Duodenal mucosa (tissue), 2 donors: Measurements from ENCODE around the gene BLOC1S6.
"Not testable (repeated sequence)": the region's sequence is repeated elsewhere in the genome, so short reads cannot be mapped to it uniquely, and the experiment has no call there.

Experiments used
- H3K27ac ChIP-seq: one replicate; pipeline ENCODE4 v1.7.0; 2013; ENCODE audit warnings: low read depth, low read length
- H3K27me3 ChIP-seq, 2 donors: one replicate each; pipeline ENCODE4 v1.7.0; 2013; ENCODE audit warnings: low read length in 2 of 2, control low read depth in 1 of 2; ENCODE audit not compliant: insufficient read depth in 2 of 2, control insufficient read depth in 1 of 2
- H3K36me3 ChIP-seq, 2 donors: one replicate each; pipeline ENCODE4 v1.7.0; 2013; ENCODE audit warnings: low read length in 2 of 2, control low read depth in 1 of 2; ENCODE audit not compliant: insufficient read depth in 2 of 2, control insufficient read depth in 1 of 2
- H3K4me1 ChIP-seq, 2 donors: one replicate each; pipeline ENCODE4 v1.7.0; 2013; ENCODE audit warnings: low read length in 2 of 2, control low read depth in 1 of 2; ENCODE audit not compliant: insufficient read depth in 2 of 2, control insufficient read depth in 1 of 2
- H3K4me3 ChIP-seq, 2 donors: one replicate each; pipeline ENCODE4 v1.7.0; 2013; ENCODE audit warnings: low read length in 2 of 2, low read depth in 1 of 2
- H3K9ac ChIP-seq, 2 donors: one replicate each; pipeline ENCODE4 v1.7.0; 2013; ENCODE audit warnings: low read length in 2 of 2, low read depth in 1 of 2
- H3K9me3 ChIP-seq, 2 donors: one replicate each; pipeline ENCODE4 v1.7.0; 2013; ENCODE audit warnings: low read length in 2 of 2, control low read depth in 1 of 2; ENCODE audit not compliant: control insufficient read depth in 1 of 2

The BLOC1S6 gene

DNA sequence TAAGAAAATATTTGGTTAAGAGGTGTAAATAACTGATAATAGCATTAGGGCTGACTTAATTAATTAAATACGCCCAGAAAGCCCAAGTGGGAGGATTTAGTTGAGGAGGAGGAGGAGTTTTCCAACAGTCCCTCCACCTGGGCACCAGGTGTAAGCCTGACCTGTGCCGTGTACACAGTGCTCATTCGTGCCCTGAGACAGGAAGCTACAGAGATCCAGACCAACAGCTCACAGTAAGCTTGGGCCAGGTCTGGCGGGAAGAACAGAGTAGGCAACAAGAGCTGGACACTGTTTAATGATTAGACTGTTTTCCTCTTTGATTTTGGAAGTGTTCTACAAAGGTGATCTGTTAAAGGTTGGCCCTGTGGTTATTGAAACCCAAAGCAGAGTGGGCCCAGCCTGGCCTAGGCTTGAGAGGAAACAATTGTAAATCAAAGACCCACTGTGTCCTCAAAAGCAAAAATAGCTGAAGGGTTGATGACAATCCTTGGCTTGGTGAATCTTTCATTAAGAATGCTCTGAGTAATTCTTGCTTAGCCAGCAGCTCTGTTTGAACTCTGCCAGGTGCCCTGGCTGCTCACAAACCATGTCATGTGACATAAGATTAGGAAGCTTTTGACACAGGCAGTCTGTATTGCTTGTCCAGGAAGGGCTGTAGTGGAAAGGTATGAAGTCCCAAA is 61.5 kb downstream of the BLOC1S6 start:
- no peaks in the 10 kb centered on the region for H3K36me3 ChIP-seq
- H3K27ac ChIP-seq: no peak overlapping the region
- peaks cover 31 to 39% of the 10 kb centered on the region in 2 donors for H3K4me1 ChIP-seq
- no peak overlapping the region for H3K4me3 ChIP-seq
- H3K9ac ChIP-seq: peak overlapping the region in 1 of 2 donors; percentile 19
- H3K27me3 ChIP-seq: no peaks in the 10 kb centered on the region
- H3K9me3 ChIP-seq: no peaks in the 10 kb centered on the region

DNA sequence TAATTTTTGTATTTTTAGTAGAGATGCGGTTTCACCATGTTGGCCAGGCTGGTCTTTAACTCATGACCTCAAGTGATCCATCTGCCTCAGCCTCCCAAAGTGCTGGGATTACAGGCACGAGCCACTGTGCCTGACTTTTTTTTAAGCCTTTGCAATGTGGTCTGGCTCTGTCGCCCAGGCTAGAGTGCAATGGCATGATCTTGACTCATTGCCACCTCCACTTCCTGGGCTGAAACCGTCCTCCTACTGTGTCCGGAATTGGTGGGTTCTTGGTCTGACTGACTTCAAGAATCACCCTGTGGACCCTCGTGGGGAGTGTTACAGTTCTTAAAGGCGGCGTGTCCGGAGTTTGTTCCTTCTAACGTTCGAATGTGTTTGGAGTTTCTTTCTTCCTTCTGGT is 62.8 kb downstream of the BLOC1S6 start:
- not testable (repeated sequence) for H3K4me3 ChIP-seq, H3K9ac ChIP-seq, H3K9me3 ChIP-seq, H3K36me3 ChIP-seq, H3K27me3 ChIP-seq, H3K27ac ChIP-seq
- H3K4me1 ChIP-seq: peaks cover 29 to 32% of the 10 kb centered on the region in 2 donors

DNA sequence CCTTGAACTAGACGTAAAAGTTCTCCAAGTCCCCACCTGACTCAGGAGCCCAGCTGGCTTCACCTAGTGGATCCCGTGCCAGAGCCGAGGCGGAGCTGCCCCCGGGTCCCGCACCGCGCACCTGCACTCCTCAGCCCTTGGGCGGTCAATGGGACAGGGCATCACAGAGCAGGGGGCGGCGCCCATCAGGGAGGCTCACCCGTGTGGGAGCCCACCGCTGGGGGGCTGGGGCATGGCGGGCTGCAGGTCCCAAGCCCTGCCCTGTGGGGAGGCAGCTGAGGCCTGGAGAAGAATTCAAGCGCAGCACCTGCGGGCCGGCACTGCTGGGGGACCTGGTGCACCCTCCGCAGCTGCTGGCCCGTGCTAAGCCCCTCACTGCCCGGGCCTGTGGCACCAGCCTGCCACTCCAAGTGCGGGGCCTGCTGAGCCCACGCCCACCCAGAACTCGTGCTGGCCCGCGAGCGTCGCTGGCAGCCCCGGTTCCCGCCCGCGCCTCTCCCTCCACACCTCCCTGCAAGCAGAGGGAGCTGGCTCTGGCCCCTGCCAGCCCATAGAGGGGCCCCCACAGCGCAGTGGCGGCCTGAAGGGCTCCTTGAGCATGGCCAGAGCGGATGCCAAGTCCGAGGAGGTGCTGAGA is 63.8 kb downstream of the BLOC1S6 start:
- Histone ChIP-seq H3K9ac (no peak overlapping the region), H3K36me3 (no peaks in the 10 kb centered on the region), H3K27ac (no peak overlapping the region), H3K27me3 (no peaks in the 10 kb centered on the region), H3K9me3 (no peaks in the 10 kb centered on the region), H3K4me3 (no peak overlapping the region), H3K4me1 (peaks cover 21 to 23% of the 10 kb centered on the region in 2 donors)

DNA sequence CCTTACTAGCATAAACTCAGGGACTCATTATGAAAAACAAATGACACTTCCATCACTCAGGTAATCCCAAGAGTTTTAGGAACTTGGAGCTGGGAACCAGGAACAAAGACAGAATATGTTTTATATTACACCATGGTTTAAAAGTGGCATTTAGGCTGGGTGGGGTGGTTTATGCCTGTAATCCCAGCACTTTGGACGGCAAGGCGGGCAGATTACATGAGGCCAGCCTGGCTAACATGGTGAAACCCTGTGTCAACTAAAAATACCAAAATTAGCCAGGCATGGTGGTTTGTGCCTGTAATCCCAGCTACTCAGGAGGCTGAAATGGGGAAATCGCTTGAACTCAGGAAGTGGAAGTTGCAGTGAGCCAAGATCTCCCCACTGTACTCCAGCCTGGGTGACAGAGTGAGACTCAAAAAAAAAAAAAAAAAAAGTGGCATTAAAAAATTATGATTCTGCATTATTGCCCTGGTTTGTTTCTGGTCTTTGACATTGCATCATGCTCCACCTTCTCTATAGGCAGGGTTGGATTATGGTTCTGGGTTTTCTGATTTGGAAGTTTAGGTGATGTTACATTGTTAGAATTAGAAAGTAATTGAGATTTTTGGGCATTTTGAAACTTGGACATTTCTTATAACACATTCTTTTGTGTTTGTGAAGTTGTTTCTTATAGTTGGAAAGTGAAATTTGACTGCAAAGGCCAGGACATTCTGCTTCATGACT is 66.7 kb downstream of the BLOC1S6 start:
- Histone ChIP-seq H3K9me3 (no peaks in the 10 kb centered on the region), H3K9ac (no peak overlapping the region), H3K27ac (no peak overlapping the region), H3K4me1 (peaks cover 25 to 34% of the 10 kb centered on the region in 2 donors), H3K36me3 (no peaks in the 10 kb centered on the region), H3K4me3 (no peak overlapping the region), H3K27me3 (no peaks in the 10 kb centered on the region)

DNA sequence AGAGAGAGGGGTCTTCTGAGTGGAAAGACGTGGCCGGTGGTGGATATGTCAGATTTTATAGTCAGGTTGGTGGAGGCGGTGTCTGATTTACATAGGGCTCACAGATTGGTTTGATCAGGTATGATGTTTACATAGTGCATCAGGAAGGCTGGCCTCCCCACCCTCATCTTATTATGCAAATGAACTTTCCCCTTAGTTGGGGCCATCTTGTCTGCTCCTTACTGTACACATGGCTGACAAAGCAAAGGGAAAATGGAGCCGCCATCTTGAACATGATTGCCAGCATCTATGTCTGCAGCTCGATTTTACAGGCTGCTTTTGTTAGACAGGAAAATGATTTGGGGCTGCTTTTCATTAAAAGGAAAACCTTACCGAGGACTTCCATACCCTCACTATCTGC is 67.6 kb downstream of the BLOC1S6 start:
- Histone ChIP-seq H3K27me3 (no peaks in the 10 kb centered on the region), H3K9me3 (no peaks in the 10 kb centered on the region), H3K9ac (no peak overlapping the region), H3K4me3 (no peak overlapping the region), H3K4me1 (peaks cover 27 to 34% of the 10 kb centered on the region in 2 donors), H3K36me3 (no peaks in the 10 kb centered on the region), H3K27ac (no peak overlapping the region)

DNA sequence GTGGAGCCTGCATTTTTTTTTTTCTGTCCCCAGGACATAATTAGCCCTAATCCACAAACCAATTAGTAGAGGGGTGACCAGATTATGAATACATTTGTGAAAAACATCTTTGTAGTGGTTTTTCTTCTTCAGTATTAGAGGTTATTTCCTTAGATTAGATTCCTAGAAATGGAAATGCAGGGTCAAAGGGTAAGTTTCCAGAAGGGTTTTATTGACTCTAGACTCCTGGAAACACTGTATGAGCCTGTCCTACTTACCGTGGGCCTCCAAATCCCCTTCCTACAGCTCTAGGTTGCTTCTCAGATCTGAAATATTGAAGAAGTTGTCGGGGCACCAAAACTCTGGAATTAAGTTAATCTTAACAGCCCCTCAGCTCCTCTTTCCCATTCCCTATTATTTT is 70.1 kb downstream of the BLOC1S6 start:
- Histone ChIP-seq H3K9ac (no peak overlapping the region), H3K27me3 (no peaks in the 10 kb centered on the region), H3K27ac (no peak overlapping the region), H3K9me3 (no peaks in the 10 kb centered on the region), H3K4me3 (peak overlapping the region; percentile 16 to 32), H3K36me3 (peaks cover 0 to 11% of the 10 kb centered on the region in 2 donors), H3K4me1 (peaks cover 30 to 44% of the 10 kb centered on the region in 2 donors)

DNA sequence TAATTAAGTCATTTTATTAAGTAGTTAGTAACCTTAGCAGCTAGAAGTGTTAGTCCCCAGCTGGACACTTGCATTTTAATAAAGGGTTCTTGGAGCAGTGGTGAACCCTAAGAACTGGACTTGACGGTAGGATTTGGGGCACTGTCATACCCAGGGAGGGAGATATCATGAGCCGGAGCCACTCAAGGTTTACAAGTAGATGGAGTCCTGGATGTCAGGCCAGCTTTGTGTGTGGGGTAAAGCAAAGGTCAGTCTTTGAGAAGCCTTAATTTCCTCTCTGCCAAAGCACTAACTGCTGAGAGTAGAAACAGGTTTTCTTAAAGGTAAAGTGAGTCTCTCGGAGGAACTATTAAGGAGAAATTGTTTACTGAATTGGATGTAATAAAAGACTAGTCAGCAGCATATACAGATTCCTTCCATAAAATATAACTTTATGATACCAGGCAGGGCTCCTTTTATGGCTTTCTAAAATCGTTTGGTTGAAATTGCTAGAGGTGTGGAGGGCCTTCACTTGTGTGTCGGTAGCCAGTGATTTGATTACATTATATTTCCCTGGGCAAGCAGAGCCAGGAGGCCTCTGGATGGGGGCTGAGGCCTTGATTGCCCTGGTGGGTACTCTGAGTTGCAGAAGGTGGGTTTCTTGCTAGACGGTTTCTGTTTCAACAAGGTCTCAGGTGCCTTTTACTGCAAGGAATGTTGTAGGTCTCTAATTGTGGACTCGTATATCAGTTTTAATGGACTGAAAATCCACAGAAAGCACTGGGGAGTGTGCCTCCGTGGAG is 70.8 kb downstream of the BLOC1S6 start:
- Histone ChIP-seq H3K4me3 (peak overlapping the region; percentile 32 to 43), H3K27me3 (no peaks in the 10 kb centered on the region), H3K4me1 (peaks cover 30 to 44% of the 10 kb centered on the region in 2 donors), H3K27ac (no peak overlapping the region), H3K9me3 (no peaks in the 10 kb centered on the region), H3K36me3 (peaks cover 5 to 18% of the 10 kb centered on the region in 2 donors), H3K9ac (no peak overlapping the region)
